ENCODE data around the gene SIK2.

- TF ChIP-seq REST (IDR thresholded peaks at IDR 0.05; ENCODE audit: borderline replicate concordance) (no peak), SMC3 (conservative IDR thresholded peaks at IDR 0.05; ENCODE audit: poor library complexity) (no peak), POLR2AphosphoS5 (IDR thresholded peaks at IDR 0.05) (no peak), EZH2 (IDR thresholded peaks at IDR 0.05; ENCODE audit: borderline replicate concordance, insufficient read depth, low read length, poor library complexity, severe bottlenecking) (no peak), MXI1 (conservative IDR thresholded peaks at IDR 0.05; ENCODE audit: poor library complexity, severe bottlenecking) (no peak), EP300 (conservative IDR thresholded peaks at IDR 0.05; ENCODE audit: poor library complexity, severe bottlenecking) (no peak)
- TF ChIP-seq, protein P1, sequence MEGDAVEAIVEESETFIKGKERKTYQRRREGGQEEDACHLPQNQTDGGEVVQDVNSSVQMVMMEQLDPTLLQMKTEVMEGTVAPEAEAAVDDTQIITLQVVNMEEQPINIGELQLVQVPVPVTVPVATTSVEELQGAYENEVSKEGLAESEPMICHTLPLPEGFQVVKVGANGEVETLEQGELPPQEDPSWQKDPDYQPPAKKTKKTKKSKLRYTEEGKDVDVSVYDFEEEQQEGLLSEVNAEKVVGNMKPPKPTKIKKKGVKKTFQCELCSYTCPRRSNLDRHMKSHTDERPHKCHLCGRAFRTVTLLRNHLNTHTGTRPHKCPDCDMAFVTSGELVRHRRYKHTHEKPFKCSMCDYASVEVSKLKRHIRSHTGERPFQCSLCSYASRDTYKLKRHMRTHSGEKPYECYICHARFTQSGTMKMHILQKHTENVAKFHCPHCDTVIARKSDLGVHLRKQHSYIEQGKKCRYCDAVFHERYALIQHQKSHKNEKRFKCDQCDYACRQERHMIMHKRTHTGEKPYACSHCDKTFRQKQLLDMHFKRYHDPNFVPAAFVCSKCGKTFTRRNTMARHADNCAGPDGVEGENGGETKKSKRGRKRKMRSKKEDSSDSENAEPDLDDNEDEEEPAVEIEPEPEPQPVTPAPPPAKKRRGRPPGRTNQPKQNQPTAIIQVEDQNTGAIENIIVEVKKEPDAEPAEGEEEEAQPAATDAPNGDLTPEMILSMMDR (IDR thresholded peaks at IDR 0.05; ENCODE audit: poor library complexity, severe bottlenecking): no peak
Observed at GRCh38 chr11:111637885-111638284, 35.6 kb downstream of the SIK2 start.

Data from neural cell (in vitro differentiated cells).